Osteocyte (in vitro differentiated cells): Measurements from ENCODE around the gene USP10. TPM values are rescaled to one million over a fixed set of nuclear protein-coding genes. Genes with fewer than 3 reads are reported as not detected.

ENCODE experiments used
- DNase-seq: peaks from one replicate; pipeline ENCODE4 v3.0.0; 2021; ENCODE audit warnings: mixed read lengths; ENCODE audit not compliant: unreplicated experiment; ENCODE audit errors: extremely low spot score
- H3K27ac Mint-ChIP-seq: one replicate; pipeline ENCODE4 v1.8.0; 2021; ENCODE audit warnings: mild to moderate bottlenecking, mixed read lengths; ENCODE audit not compliant: unreplicated experiment
- H3K27me3 Mint-ChIP-seq: one replicate; pipeline ENCODE4 v1.8.0; 2021; ENCODE audit warnings: mixed read lengths; ENCODE audit not compliant: unreplicated experiment
- H3K36me3 Mint-ChIP-seq: one replicate; pipeline ENCODE4 v1.8.0; 2021; ENCODE audit warnings: mixed read lengths; ENCODE audit not compliant: unreplicated experiment
- H3K4me1 Mint-ChIP-seq: one replicate; pipeline ENCODE4 v1.8.0; 2021; ENCODE audit warnings: mixed read lengths; ENCODE audit not compliant: unreplicated experiment
- H3K4me3 Mint-ChIP-seq: one replicate; pipeline ENCODE4 v1.8.0; 2021; ENCODE audit warnings: mild to moderate bottlenecking, moderate library complexity, mixed read lengths; ENCODE audit not compliant: unreplicated experiment
- H3K9me3 Mint-ChIP-seq: one replicate; pipeline ENCODE4 v1.8.0; 2021; ENCODE audit warnings: mixed read lengths; ENCODE audit not compliant: unreplicated experiment
- CTCF ChIP-seq: fragments of 200-600 bp; sonication (generic); IDR thresholded peaks from 2 replicates; pipeline ENCODE4 v1.5.0; 2021; ENCODE audit warnings: antibody characterized with exemption, mild to moderate bottlenecking, moderate library complexity
- total RNA-seq: library from RNA; stranded (reverse); gene quantifications from 2 replicates; pipeline ENCODE4 v1.2.1, GENCODE V29; 2021

The USP10 gene
- total RNA-seq, 1 donor from 2014 or later: 46.3 TPM

- peak; percentile 94 for DNase-seq
- Mint-ChIP-seq H3K27me3 (peaks cover 3% of the 10 kb centered on the region), H3K4me3 (peak within 1 kb of the TSS; percentile 75), H3K36me3 (no peaks in the 10 kb centered on the region), H3K4me1 (peaks cover 17% of the 10 kb centered on the region), H3K27ac (no peak within 1 kb of the TSS), H3K9me3 (no peaks in the 10 kb centered on the region)
- TF ChIP-seq CTCF: no peak
These were observed 120.0 kb downstream of the USP10 start, which contains the start of gene CRISPLD2 for GRCh38 chr16:84819644-84820304. CRISPLD2 (plus strand) TSS chr16:84819985; CDS start chr16:84838496, 18,511 bp downstream.

GRCh38 chr16:84820305-84820684 lies 120.5 kb downstream of the USP10 start:
- TF ChIP-seq CTCF: no peak
- H3K27ac Mint-ChIP-seq: no peak overlapping the region
- H3K4me3 Mint-ChIP-seq: peak overlapping the region; percentile 75
- H3K27me3 Mint-ChIP-seq: peaks cover 2% of the 10 kb centered on the region
- H3K9me3 Mint-ChIP-seq: no peaks in the 10 kb centered on the region
- DNase-seq: no peak
- no peaks in the 10 kb centered on the region for H3K36me3 Mint-ChIP-seq
- H3K4me1 Mint-ChIP-seq: peaks cover 17% of the 10 kb centered on the region

- no peaks in the 10 kb centered on the region for H3K36me3 Mint-ChIP-seq
- H3K4me3 Mint-ChIP-seq: peak overlapping the region; percentile 75
- H3K9me3 Mint-ChIP-seq: no peaks in the 10 kb centered on the region
- peaks cover 17% of the 10 kb centered on the region for H3K4me1 Mint-ChIP-seq
- H3K27me3 Mint-ChIP-seq: peaks cover 2% of the 10 kb centered on the region
- H3K27ac Mint-ChIP-seq: no peak overlapping the region
- DNase-seq: no peak
- no peak for TF ChIP-seq CTCF
These were observed 121.0 kb downstream of the USP10 start for GRCh38 chr16:84820771-84821170.

- H3K4me3 Mint-ChIP-seq: no peak overlapping the region
- H3K9me3 Mint-ChIP-seq: no peaks in the 10 kb centered on the region
- peaks cover 17% of the 10 kb centered on the region for H3K4me1 Mint-ChIP-seq
- DNase-seq: no peak
- H3K27me3 Mint-ChIP-seq: peaks cover 2% of the 10 kb centered on the region
- H3K36me3 Mint-ChIP-seq: no peaks in the 10 kb centered on the region
- H3K27ac Mint-ChIP-seq: no peak overlapping the region
- TF ChIP-seq CTCF: no peak
These were observed 121.4 kb downstream of the USP10 start for GRCh38 chr16:84821179-84821578.

- TF ChIP-seq CTCF: no peak
- H3K36me3 Mint-ChIP-seq: no peaks in the 10 kb centered on the region
- H3K27ac Mint-ChIP-seq: no peak overlapping the region
- peaks cover 18% of the 10 kb centered on the region for H3K4me1 Mint-ChIP-seq
- peaks cover 2% of the 10 kb centered on the region for H3K27me3 Mint-ChIP-seq
- no peak for DNase-seq
- H3K4me3 Mint-ChIP-seq: no peak overlapping the region
- H3K9me3 Mint-ChIP-seq: no peaks in the 10 kb centered on the region
These were observed 122.2 kb downstream of the USP10 start for GRCh38 chr16:84821728-84822689.
